ENCODE data around the gene KRTAP1-1.

Gene KRTAP1-1

DNA sequence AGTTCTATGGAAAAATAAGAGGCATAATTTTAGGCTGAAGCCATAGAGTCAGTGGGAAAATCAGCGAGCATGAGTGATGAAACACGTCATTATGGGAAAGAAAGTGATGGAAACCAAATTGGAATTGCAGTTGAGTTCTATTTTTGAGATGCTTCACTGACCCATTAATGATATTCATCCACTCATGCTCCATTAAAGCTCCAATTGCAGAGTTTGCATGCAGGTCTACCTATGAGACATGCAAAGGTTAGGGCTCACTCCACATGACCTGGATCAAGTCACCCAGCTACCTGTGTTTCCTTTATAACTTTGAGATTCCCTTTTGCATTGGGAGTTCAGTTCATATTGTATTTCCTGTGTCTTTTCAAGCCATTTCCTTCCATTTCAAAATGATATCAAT lies 32.4 kb upstream of the KRTAP1-1 start:
- Histone ChIP-seq H3K9me3 (ENCODE audit: severe bottlenecking) (no peaks in the 10 kb centered on the region), H3K4me3 (ENCODE audit: severe bottlenecking) (no peak overlapping the region), H3K36me3 (ENCODE audit: low read depth) (no peaks in the 10 kb centered on the region), H3K27me3 (ENCODE audit: insufficient read depth, poor library complexity, severe bottlenecking) (no peaks in the 10 kb centered on the region), H3K27ac (ENCODE audit: poor library complexity, severe bottlenecking) (no peak overlapping the region), H3K4me1 (ENCODE audit: insufficient read depth, poor library complexity, severe bottlenecking) (no peaks in the 10 kb centered on the region)
- DNase-seq (ENCODE audit: low spot score) (no peak), ATAC-seq (ENCODE audit: low read depth) (no peak)
- TF ChIP-seq, protein P1, sequence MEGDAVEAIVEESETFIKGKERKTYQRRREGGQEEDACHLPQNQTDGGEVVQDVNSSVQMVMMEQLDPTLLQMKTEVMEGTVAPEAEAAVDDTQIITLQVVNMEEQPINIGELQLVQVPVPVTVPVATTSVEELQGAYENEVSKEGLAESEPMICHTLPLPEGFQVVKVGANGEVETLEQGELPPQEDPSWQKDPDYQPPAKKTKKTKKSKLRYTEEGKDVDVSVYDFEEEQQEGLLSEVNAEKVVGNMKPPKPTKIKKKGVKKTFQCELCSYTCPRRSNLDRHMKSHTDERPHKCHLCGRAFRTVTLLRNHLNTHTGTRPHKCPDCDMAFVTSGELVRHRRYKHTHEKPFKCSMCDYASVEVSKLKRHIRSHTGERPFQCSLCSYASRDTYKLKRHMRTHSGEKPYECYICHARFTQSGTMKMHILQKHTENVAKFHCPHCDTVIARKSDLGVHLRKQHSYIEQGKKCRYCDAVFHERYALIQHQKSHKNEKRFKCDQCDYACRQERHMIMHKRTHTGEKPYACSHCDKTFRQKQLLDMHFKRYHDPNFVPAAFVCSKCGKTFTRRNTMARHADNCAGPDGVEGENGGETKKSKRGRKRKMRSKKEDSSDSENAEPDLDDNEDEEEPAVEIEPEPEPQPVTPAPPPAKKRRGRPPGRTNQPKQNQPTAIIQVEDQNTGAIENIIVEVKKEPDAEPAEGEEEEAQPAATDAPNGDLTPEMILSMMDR (IDR thresholded peaks at IDR 0.05; ENCODE audit: poor library complexity, severe bottlenecking) = no peak

GRCh38 chr17:41071606-41072360 lies 30.5 kb upstream of the KRTAP1-1 start:
- Histone ChIP-seq H3K4me1 (ENCODE audit: insufficient read depth, poor library complexity, severe bottlenecking) (no peaks in the 10 kb centered on the region), H3K36me3 (ENCODE audit: low read depth) (no peaks in the 10 kb centered on the region), H3K27ac (ENCODE audit: poor library complexity, severe bottlenecking) (no peak overlapping the region), H3K27me3 (ENCODE audit: insufficient read depth, poor library complexity, severe bottlenecking) (no peaks in the 10 kb centered on the region), H3K4me3 (ENCODE audit: severe bottlenecking) (no peak overlapping the region), H3K9me3 (ENCODE audit: severe bottlenecking) (no peaks in the 10 kb centered on the region)
- ATAC-seq (ENCODE audit: low read depth) (no peak), DNase-seq (ENCODE audit: low spot score) (no peak)
- TF ChIP-seq, protein P1 (IDR thresholded peaks at IDR 0.05; ENCODE audit: poor library complexity, severe bottlenecking) = no peak

- peaks cover 10% of the 10 kb centered on the region for H3K4me1 ChIP-seq (ENCODE audit: insufficient read depth, poor library complexity, severe bottlenecking)
- no peak for ATAC-seq (ENCODE audit: low read depth)
Measured at GRCh38 chr17:41069031-41069430, 27.8 kb upstream of the KRTAP1-1 start.

DNA sequence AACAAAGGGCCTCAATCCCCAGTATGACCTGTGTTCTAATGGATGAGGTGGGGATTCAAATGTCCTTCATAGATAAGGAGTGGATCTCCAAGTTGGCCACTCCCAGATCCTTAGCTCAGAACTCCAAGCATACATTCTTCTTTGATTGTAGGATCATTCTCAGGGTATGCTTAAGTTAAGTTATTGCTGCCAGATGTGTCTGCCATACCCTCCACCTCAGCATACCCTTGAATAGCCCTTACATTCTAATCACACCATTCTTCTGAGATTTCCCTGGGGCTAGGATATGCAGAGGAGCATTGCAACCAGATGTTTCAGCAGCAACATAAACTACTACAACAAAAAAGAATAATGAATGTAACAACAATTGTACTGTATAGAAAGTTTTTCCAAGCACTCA lies 26.0 kb upstream of the KRTAP1-1 start:
- H3K36me3 ChIP-seq (ENCODE audit: low read depth) = no peaks in the 10 kb centered on the region
- ATAC-seq (ENCODE audit: low read depth) (no peak), DNase-seq (ENCODE audit: low spot score) (no peak)
- peaks cover 13% of the 10 kb centered on the region for H3K4me1 ChIP-seq (ENCODE audit: insufficient read depth, poor library complexity, severe bottlenecking)
- no peak overlapping the region for H3K4me3 ChIP-seq (ENCODE audit: severe bottlenecking)
- peak overlapping the region; percentile 28 for H3K27ac ChIP-seq (ENCODE audit: poor library complexity, severe bottlenecking)
- TF ChIP-seq, protein P1 (IDR thresholded peaks at IDR 0.05; ENCODE audit: poor library complexity, severe bottlenecking) = no peak
- H3K27me3 ChIP-seq (ENCODE audit: insufficient read depth, poor library complexity, severe bottlenecking) = no peaks in the 10 kb centered on the region
- no peaks in the 10 kb centered on the region for H3K9me3 ChIP-seq (ENCODE audit: severe bottlenecking)

More at GRCh38 chr17:41069031-41069430, 27.8 kb upstream of the KRTAP1-1 start:
- Histone ChIP-seq H3K4me3 (ENCODE audit: severe bottlenecking) (no peak overlapping the region), H3K27me3 (ENCODE audit: insufficient read depth, poor library complexity, severe bottlenecking) (no peaks in the 10 kb centered on the region), H3K36me3 (ENCODE audit: low read depth) (no peaks in the 10 kb centered on the region), H3K9me3 (ENCODE audit: severe bottlenecking) (no peaks in the 10 kb centered on the region), H3K27ac (ENCODE audit: poor library complexity, severe bottlenecking) (no peak overlapping the region)
- no peak for DNase-seq (ENCODE audit: low spot score)
- TF ChIP-seq, protein P1 (IDR thresholded peaks at IDR 0.05; ENCODE audit: poor library complexity, severe bottlenecking) = no peak
